ENCODE results near the gene LAIR2.

The LAIR2 gene

GRCh38 chr19:54530866-54531265 lies 28.2 kb downstream of the LAIR2 start:
- no peak for DNase-seq (ENCODE audit: extremely low read depth in 1 of 2, low read depth in 1 of 2)

GRCh38 chr19:54532528-54532927 lies 29.9 kb downstream of the LAIR2 start:
- no peak for DNase-seq (ENCODE audit: extremely low read depth in 1 of 2, low read depth in 1 of 2)

GRCh38 chr19:54533476-54533875 lies 30.8 kb downstream of the LAIR2 start:
- no peak for DNase-seq (ENCODE audit: extremely low read depth in 1 of 2, low read depth in 1 of 2)

- DNase-seq (ENCODE audit: extremely low read depth in 1 of 2, low read depth in 1 of 2), result no peak
These were observed 31.5 kb downstream of the LAIR2 start for GRCh38 chr19:54534156-54534555.

GRCh38 chr19:54535601-54536000 lies 33.0 kb downstream of the LAIR2 start:
- DNase-seq (ENCODE audit: extremely low read depth in 1 of 2, low read depth in 1 of 2), result no peak

- DNase-seq (ENCODE audit: extremely low read depth in 1 of 2, low read depth in 1 of 2), result no peak
These were observed 34.3 kb downstream of the LAIR2 start for GRCh38 chr19:54536956-54537355.

GRCh38 chr19:54541712-54542111 lies 39.1 kb downstream of the LAIR2 start:
- no peak for DNase-seq (ENCODE audit: extremely low read depth in 1 of 2, low read depth in 1 of 2)

- no peak for DNase-seq (ENCODE audit: extremely low read depth in 1 of 2, low read depth in 1 of 2)
These were observed 46.2 kb downstream of the LAIR2 start for GRCh38 chr19:54548806-54549205.

- DNase-seq (ENCODE audit: extremely low read depth in 1 of 2, low read depth in 1 of 2), result no peak
These were observed 46.6 kb downstream of the LAIR2 start for GRCh38 chr19:54549224-54549623.

- DNase-seq (ENCODE audit: extremely low read depth in 1 of 2, low read depth in 1 of 2), result no peak
These were observed 48.7 kb downstream of the LAIR2 start for GRCh38 chr19:54551293-54551692.

GRCh38 chr19:54551950-54552912 lies 49.6 kb downstream of the LAIR2 start:
- no peak for DNase-seq (ENCODE audit: extremely low read depth in 1 of 2, low read depth in 1 of 2)

GRCh38 chr19:54552913-54553310 lies 50.3 kb downstream of the LAIR2 start:
- no peak for DNase-seq (ENCODE audit: extremely low read depth in 1 of 2, low read depth in 1 of 2)

- no peak for DNase-seq (ENCODE audit: extremely low read depth in 1 of 2, low read depth in 1 of 2)
These were observed 51.4 kb downstream of the LAIR2 start for GRCh38 chr19:54554006-54554405.

GRCh38 chr19:54554896-54555295 lies 52.3 kb downstream of the LAIR2 start:
- DNase-seq (ENCODE audit: extremely low read depth in 1 of 2, low read depth in 1 of 2), result no peak

- no peak for DNase-seq (ENCODE audit: extremely low read depth in 1 of 2, low read depth in 1 of 2)
These were observed 53.6 kb downstream of the LAIR2 start for GRCh38 chr19:54556194-54556593.

GRCh38 chr19:54558339-54558738 lies 55.7 kb downstream of the LAIR2 start:
- DNase-seq (ENCODE audit: extremely low read depth in 1 of 2, low read depth in 1 of 2), result no peak
